Measurements from ENCODE around the gene RNF168.
"Not testable (repeated sequence)": the region's sequence is repeated elsewhere in the genome, so short reads cannot be mapped to it uniquely, and the experiment has no call there.

RNF168 gene

DNA sequence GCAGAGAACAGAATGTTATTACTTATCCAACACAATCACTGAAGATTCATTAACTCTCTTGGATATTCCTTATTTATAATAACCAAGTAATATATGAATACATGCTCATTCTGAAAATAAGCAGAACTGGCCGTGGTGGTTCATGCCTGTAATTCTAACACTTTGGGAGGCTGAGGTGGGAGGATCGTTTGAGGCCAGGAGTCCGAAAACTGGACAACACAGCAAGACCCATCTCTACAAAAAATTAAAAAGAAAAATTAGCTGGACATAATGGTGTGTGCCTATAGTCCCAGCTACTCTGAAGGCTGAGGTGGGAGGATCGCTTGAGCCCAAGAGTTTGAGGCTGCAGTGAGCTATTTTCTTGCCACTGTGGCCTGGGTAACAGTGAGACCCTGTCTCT lies 25.9 kb downstream of the RNF168 start:
- in situ Hi-C loops (cut with HindIII; ENCODE audit: low pct_unique_long_range_greater_than_20kb, low sequenced_read_pairs) = no loop called here
- no peak for TF ChIP-seq JUND (IDR thresholded peaks at IDR 0.05; ENCODE audit: low read depth)
- DNase-seq (ENCODE audit: low read depth in 1 of 2, low spot score in 1 of 2) = no peak

DNA sequence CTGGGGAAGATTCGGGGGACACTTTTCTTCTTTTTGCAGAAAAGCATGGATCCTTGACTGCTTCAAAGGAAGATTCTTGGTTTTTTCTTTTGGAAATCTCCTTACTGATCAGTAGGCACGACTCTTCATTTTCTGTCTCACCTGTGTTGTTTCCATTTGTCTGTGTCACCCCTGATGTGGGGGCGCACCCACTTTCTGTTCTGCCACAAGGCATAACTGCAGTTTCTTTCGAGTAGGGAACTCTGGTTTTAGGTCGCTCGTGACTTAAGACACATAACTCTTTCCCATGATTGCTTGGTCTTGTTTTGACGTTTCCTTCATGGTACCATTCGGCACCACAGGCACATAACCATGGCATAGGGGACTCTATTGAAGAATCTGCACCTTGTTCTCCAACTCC lies 31.3 kb downstream of the RNF168 start:
- in situ Hi-C loops (cut with HindIII; ENCODE audit: low pct_unique_long_range_greater_than_20kb, low sequenced_read_pairs) = no loop called here
- TF ChIP-seq JUND (IDR thresholded peaks at IDR 0.05; ENCODE audit: low read depth) = no peak
- no peak for DNase-seq (ENCODE audit: low read depth in 1 of 2, low spot score in 1 of 2)

- no peak for DNase-seq (ENCODE audit: low read depth in 1 of 2, low spot score in 1 of 2)
- in situ Hi-C loops (cut with HindIII; ENCODE audit: low pct_unique_long_range_greater_than_20kb, low sequenced_read_pairs) = no loop called here
- TF ChIP-seq JUND (IDR thresholded peaks at IDR 0.05; ENCODE audit: low read depth) = no peak
Observed at GRCh38 chr3:196471551-196471950, 32.0 kb downstream of the RNF168 start.

- not testable (repeated sequence) for DNase-seq (ENCODE audit: low read depth in 1 of 2, low spot score in 1 of 2)
Observed at GRCh38 chr3:196470182-196470581, 33.4 kb downstream of the RNF168 start.

GRCh38 chr3:196463804-196464203 lies 39.8 kb downstream of the RNF168 start:
- in situ Hi-C loops (cut with HindIII; ENCODE audit: low pct_unique_long_range_greater_than_20kb, low sequenced_read_pairs) = no loop called here
- DNase-seq (ENCODE audit: low read depth in 1 of 2, low spot score in 1 of 2) = no peak
- no peak for TF ChIP-seq JUND (IDR thresholded peaks at IDR 0.05; ENCODE audit: low read depth)

More at GRCh38 chr3:196470182-196470581, 33.4 kb downstream of the RNF168 start:
- in situ Hi-C loops (cut with HindIII; ENCODE audit: low pct_unique_long_range_greater_than_20kb, low sequenced_read_pairs) = not testable (repeated sequence)

DNA sequence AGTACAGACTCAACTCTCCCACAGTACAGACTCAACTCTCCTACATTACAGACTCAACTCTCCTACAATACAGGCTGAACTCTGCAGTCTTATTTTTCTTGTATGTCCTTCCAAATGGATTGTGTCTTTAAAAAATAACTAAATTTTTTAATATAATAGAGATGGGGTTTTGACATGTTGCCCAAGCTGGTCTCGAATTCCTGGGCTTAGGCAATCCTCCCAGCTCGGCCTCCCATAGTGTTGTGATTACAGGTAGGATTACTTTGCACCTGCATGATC lies 40.2 kb downstream of the RNF168 start:
- in situ Hi-C loops (cut with HindIII; ENCODE audit: low pct_unique_long_range_greater_than_20kb, low sequenced_read_pairs) = no loop called here
- TF ChIP-seq JUND (IDR thresholded peaks at IDR 0.05; ENCODE audit: low read depth) = no peak
- no peak for DNase-seq (ENCODE audit: low read depth in 1 of 2, low spot score in 1 of 2)

DNA sequence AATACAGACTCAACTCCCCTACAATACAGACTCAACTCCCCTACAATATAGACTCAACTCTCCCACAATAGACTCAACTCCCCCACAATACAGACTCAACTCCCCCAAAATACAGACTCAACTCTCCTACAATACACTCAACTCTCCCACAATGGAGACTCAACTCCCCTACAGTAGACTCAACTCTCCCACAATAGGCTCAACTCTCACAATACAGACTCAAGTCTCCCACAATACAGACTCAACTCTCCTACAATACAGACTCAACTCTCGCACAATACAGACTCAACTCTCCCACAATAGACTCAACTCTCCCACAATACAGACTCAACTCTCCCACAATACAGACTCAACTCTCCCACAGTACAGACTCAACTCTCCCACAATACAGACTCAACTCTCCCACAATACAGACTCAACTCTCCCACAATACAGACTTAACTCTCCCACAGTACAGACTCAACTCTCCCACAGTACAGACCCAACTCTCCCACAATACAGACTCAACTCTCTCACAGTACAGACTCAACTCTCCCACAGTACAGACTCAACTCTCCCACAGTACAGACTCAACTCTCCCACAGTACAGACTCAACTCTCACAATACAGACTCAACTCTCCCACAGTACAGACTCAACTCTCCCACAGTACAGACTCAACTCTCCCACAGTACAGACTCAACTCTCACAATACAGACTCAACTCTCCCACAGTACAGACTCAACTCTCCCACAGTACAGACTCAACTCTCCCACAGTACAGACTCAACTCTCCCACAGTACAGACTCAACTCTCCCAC lies 40.7 kb downstream of the RNF168 start:
- DNase-seq (ENCODE audit: low read depth in 1 of 2, low spot score in 1 of 2); in situ Hi-C loops (cut with HindIII; ENCODE audit: low pct_unique_long_range_greater_than_20kb, low sequenced_read_pairs): not testable (repeated sequence)

- in situ Hi-C loops (cut with HindIII; ENCODE audit: low pct_unique_long_range_greater_than_20kb, low sequenced_read_pairs) = no loop called here
- no peak for DNase-seq (ENCODE audit: low read depth in 1 of 2, low spot score in 1 of 2)
- TF ChIP-seq JUND (IDR thresholded peaks at IDR 0.05; ENCODE audit: low read depth) = no peak
Observed at GRCh38 chr3:196458063-196458462, 45.5 kb downstream of the RNF168 start.

GRCh38 chr3:196457470-196457869 lies 46.1 kb downstream of the RNF168 start:
- DNase-seq (ENCODE audit: low read depth in 1 of 2, low spot score in 1 of 2); in situ Hi-C loops (cut with HindIII; ENCODE audit: low pct_unique_long_range_greater_than_20kb, low sequenced_read_pairs): not testable (repeated sequence)

GRCh38 chr3:196454935-196455334 lies 48.6 kb downstream of the RNF168 start:
- in situ Hi-C loops (cut with HindIII; ENCODE audit: low pct_unique_long_range_greater_than_20kb, low sequenced_read_pairs) = no loop called here
- DNase-seq (ENCODE audit: low read depth in 1 of 2, low spot score in 1 of 2) = no peak
- TF ChIP-seq JUND (IDR thresholded peaks at IDR 0.05; ENCODE audit: low read depth) = no peak

DNA sequence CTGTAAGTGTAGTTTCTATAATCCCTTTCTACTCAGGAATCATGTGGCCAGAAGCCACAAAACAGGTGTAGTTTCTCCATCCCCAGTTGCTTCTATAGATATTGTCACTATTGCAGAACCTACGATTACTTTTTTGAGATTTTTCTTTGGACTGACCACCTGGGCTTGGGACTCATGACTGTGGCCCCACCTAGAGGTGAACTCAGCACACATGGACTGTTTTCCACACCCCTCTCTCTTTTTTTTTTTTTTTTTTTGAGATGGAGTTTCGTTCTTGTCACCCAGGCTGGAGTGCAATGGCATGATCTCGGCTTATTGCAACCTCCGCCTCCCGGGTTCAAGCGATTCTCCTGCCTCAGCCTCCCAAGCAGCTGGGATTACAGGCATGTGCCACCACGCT lies 58.2 kb downstream of the RNF168 start:
- peak in 1 of 2 experiments; percentile 58 for DNase-seq (ENCODE audit: low read depth in 1 of 2, low spot score in 1 of 2)
- in situ Hi-C loops (cut with HindIII; ENCODE audit: low pct_unique_long_range_greater_than_20kb, low sequenced_read_pairs) = not testable (repeated sequence)

GRCh38 chr3:196444500-196444894 lies 59.1 kb downstream of the RNF168 start:
- in situ Hi-C loops (cut with HindIII; ENCODE audit: low pct_unique_long_range_greater_than_20kb, low sequenced_read_pairs) = no loop called here
- DNase-seq (ENCODE audit: low read depth in 1 of 2, low spot score in 1 of 2) = no peak
- TF ChIP-seq JUND (IDR thresholded peaks at IDR 0.05; ENCODE audit: low read depth) = no peak

- in situ Hi-C loops (cut with HindIII; ENCODE audit: low pct_unique_long_range_greater_than_20kb, low sequenced_read_pairs) = no loop called here
- no peak for TF ChIP-seq JUND (IDR thresholded peaks at IDR 0.05; ENCODE audit: low read depth)
- no peak for DNase-seq (ENCODE audit: low read depth in 1 of 2, low spot score in 1 of 2)
Observed at GRCh38 chr3:196440696-196441095, 62.9 kb downstream of the RNF168 start.

DNA sequence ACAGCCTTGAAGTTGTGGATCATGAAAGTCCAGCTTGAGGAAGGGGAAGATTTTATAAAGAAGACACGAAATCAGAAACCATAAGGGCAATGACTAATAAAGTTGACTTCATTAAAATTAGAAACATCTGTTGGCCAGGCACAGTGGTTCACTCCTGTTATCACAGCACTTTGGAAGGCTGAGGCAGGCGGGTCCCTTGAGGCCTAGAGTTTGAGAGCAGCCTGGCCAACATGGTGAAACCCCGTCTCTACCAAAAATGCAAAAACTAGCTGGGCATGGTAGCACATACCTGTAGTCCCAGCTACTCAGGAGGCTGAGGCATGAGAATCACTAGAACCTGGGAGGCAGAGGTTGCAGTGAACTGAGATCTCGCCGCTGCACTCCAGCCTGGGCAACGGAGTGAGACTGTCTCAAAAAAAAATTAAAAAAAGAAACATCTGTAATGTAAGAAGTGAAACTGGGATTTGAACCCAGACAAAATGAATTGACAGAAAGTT lies 63.5 kb downstream of the RNF168 start:
- no peak for DNase-seq (ENCODE audit: low read depth in 1 of 2, low spot score in 1 of 2)
- in situ Hi-C loops (cut with HindIII; ENCODE audit: low pct_unique_long_range_greater_than_20kb, low sequenced_read_pairs) = no loop called here

More for the DNA sequence above, 63.5 kb downstream of the RNF168 start:
- no peak for TF ChIP-seq JUND (IDR thresholded peaks at IDR 0.05; ENCODE audit: low read depth)

Measured in T47D (cell line).